Neural progenitor cell (in vitro differentiated cells): Measurements from ENCODE around the gene MCRS1. TPM values are rescaled to one million over a fixed set of nuclear protein-coding genes. Genes with fewer than 3 reads are reported as not detected.

ENCODE experiments used
- DNase-seq: peaks from one replicate; pipeline ENCODE4 v3.0.0-alpha.2; 2016; ENCODE audit warnings: low spot score
- H2AFZ ChIP-seq: fragments of 200-600 bp; sonication (generic); replicated peaks from 2 replicates; pipeline ENCODE4 v1.6.1; 2016; ENCODE audit warnings: antibody characterized with exemption
- H3F3A ChIP-seq: fragments of 200-600 bp; sonication (generic); 2 replicates; pipeline ENCODE4 v1.6.1; 2016; ENCODE audit warnings: antibody characterized with exemption, low read depth
- H3K27ac ChIP-seq: fragments of 200-600 bp; sonication (generic); 2 replicates; pipeline ENCODE4 v1.5.1; 2016; ENCODE audit warnings: mild to moderate bottlenecking
- H3K27me3 ChIP-seq: fragments of 200-600 bp; sonication (generic); 2 replicates; pipeline ENCODE4 v1.6.1; 2016; ENCODE audit warnings: mild to moderate bottlenecking, moderate library complexity
- H3K36me3 ChIP-seq: fragments of 200-600 bp; sonication (generic); 2 replicates; pipeline ENCODE4 v1.5.1; 2016
- H3K4me1 ChIP-seq: fragments of 200-600 bp; sonication (generic); 2 replicates; pipeline ENCODE4 v1.6.1; 2016; ENCODE audit warnings: mixed run types
- H3K4me2 ChIP-seq: fragments of 200-600 bp; sonication (generic); 2 replicates; pipeline ENCODE4 v1.6.1; 2016
- H3K4me3 ChIP-seq: fragments of 200-600 bp; sonication (generic); 2 replicates; pipeline ENCODE4 v1.5.1; 2016
- H3K79me2 ChIP-seq: fragments of 200-600 bp; sonication (generic); 2 replicates; pipeline ENCODE4 v1.6.1; 2016; ENCODE audit warnings: low read depth
- H3K9ac ChIP-seq: fragments of 200-600 bp; sonication (generic); 2 replicates; pipeline ENCODE4 v1.6.1; 2016
- H3K9me3 ChIP-seq: fragments of 200-600 bp; sonication (generic); 2 replicates; pipeline ENCODE4 v1.5.1; 2016; ENCODE audit warnings: low read depth
- H4K20me1 ChIP-seq: fragments of 200-600 bp; sonication (generic); 2 replicates; pipeline ENCODE4 v1.6.1; 2016; ENCODE audit warnings: low read depth
- H3K27ac Mint-ChIP-seq: 3 replicates; pipeline ENCODE4 v1.8.0; 2021; ENCODE audit warnings: mixed read lengths
- H3K27me3 Mint-ChIP-seq: 2 replicates; pipeline ENCODE4 v1.8.0; 2022; ENCODE audit warnings: low read depth, mild to moderate bottlenecking, inconsistent platforms, moderate library complexity, mixed read lengths; ENCODE audit not compliant: insufficient read depth
- H3K36me3 Mint-ChIP-seq: 3 replicates; pipeline ENCODE4 v1.8.0; 2021; ENCODE audit warnings: mixed read lengths
- H3K4me1 Mint-ChIP-seq: 3 replicates; pipeline ENCODE4 v1.8.0; 2021; ENCODE audit warnings: mixed read lengths
- H3K4me3 Mint-ChIP-seq: 3 replicates; pipeline ENCODE4 v1.8.0; 2021; ENCODE audit warnings: mild to moderate bottlenecking, moderate library complexity, mixed read lengths
- H3K9me3 Mint-ChIP-seq: 3 replicates; pipeline ENCODE4 v1.8.0; 2020; ENCODE audit warnings: mixed read lengths
- CTCF ChIP-seq: fragments of 200-600 bp; sonication (generic); IDR thresholded peaks from 2 replicates; pipeline ENCODE4 v1.5.1; 2017; ENCODE audit warnings: antibody characterized with exemption, mild to moderate bottlenecking
- EZH2 ChIP-seq: fragments of 200-600 bp; sonication (generic); IDR thresholded peaks from 2 replicates; pipeline ENCODE4 v1.6.1; 2017; ENCODE audit warnings: antibody characterized with exemption, mild to moderate bottlenecking, moderate library complexity
- EZH2phosphoT487 ChIP-seq: fragments of 200-600 bp; sonication (generic); IDR thresholded peaks from 2 replicates; pipeline ENCODE4 v1.6.1; 2017; ENCODE audit warnings: antibody characterized with exemption
- total RNA-seq: library from RNA; depleted of rRNA; stranded (reverse); fragments of >200 nt; gene quantifications from 2 replicates; pipeline ENCODE4 v1.2.3, GENCODE V29; 2015; ENCODE audit warnings: low replicate concordance

MCRS1 gene
- total RNA-seq, 1 donor from 2014 or later, result 62.4 TPM

DNA sequence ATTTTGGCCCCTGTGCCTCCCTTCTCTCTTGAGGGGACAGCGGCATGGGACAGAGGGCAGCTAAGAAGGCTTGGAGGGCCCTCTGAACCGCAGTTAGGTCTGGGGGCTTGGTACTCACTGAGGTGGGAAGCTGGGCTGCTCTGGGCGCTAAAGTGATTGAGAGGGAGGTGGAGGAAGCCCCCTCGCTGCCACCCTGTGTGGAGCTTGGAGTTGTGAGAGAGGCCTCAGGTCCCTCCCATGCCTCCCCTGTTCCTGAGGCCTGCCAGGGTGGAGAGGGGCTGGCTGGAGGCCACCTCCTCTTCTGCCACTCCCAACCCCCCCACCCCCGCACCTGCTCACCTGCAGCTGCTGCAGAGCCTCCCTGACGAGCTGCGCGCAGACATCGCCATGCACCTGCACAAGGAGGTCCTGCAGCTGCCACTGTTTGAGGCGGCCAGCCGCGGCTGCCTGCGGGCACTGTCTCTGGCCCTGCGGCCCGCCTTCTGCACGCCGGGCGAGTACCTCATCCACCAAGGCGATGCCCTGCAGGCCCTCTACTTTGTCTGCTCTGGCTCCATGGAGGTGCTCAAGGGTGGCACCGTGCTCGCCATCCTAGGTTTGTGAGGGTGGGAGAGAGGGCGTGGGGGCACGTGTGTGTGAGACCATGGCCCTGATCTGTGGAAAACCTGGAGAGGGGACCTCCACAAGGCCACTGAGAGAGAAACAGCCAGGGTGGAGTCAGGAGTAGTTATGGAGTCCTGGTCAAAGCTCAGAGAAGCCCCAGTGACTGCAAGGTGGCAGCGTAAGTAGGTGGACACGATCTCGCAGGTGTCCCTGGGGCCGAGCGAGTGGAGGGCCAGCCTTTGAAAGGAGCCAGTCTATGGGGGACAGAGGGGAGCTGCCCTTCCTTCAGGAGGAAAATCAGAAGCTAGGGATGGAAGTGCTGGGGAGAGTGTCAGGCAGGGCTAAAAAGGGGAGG lies 17.9 kb downstream of the MCRS1 start:
- Mint-ChIP-seq H3K4me1 (peaks cover 17% of the 10 kb centered on the region), H3K36me3 (peaks cover under 1% of the 10 kb centered on the region), H3K27ac (no peak overlapping the region), H3K4me3 (no peak overlapping the region), H3K27me3 (peaks cover 20% of the 10 kb centered on the region), H3K9me3 (peaks cover 1% of the 10 kb centered on the region)
- Histone ChIP-seq H3K4me2 (no peak overlapping the region), H3K4me1 (peaks cover 8% of the 10 kb centered on the region), H4K20me1 (no peaks in the 10 kb centered on the region), H3K27me3 (peaks cover 79% of the 10 kb centered on the region), H2AFZ (peak overlapping the region; percentile 99), H3K9ac (no peak overlapping the region), H3K36me3 (no peaks in the 10 kb centered on the region), H3K79me2 (no peaks in the 10 kb centered on the region), H3F3A (peaks cover 6% of the 10 kb centered on the region), H3K4me3 (no peak overlapping the region), H3K27ac (no peak overlapping the region), H3K9me3 (no peaks in the 10 kb centered on the region)
- no peak for DNase-seq
- TF ChIP-seq EZH2phosphoT487, result no peak
- no peak for TF ChIP-seq CTCF
- no peak for TF ChIP-seq EZH2

- H3K9ac ChIP-seq, result no peak overlapping the region
- H3K4me1 ChIP-seq, result peaks cover 11% of the 10 kb centered on the region
- TF ChIP-seq EZH2 (peak; percentile 42), CTCF (peak; percentile 56), EZH2phosphoT487 (peak; percentile 26)
- H3K9me3 ChIP-seq, result no peaks in the 10 kb centered on the region
- H3K27ac ChIP-seq, result no peak overlapping the region
- H3K4me3 ChIP-seq, result peak overlapping the region; percentile 29
- Mint-ChIP-seq H3K4me3 (no peak overlapping the region), H3K27me3 (peaks cover 25% of the 10 kb centered on the region), H3K4me1 (peaks cover 19% of the 10 kb centered on the region), H3K27ac (no peak overlapping the region), H3K9me3 (peaks cover 2% of the 10 kb centered on the region), H3K36me3 (peaks cover 2% of the 10 kb centered on the region)
- H4K20me1 ChIP-seq, result no peaks in the 10 kb centered on the region
- DNase-seq, result peak; percentile 75
- peaks cover 88% of the 10 kb centered on the region for H3K27me3 ChIP-seq
- peak overlapping the region; percentile 99 for H2AFZ ChIP-seq
- H3K36me3 ChIP-seq, result no peaks in the 10 kb centered on the region
- no peaks in the 10 kb centered on the region for H3K79me2 ChIP-seq
- H3F3A ChIP-seq, result peaks cover 6% of the 10 kb centered on the region
- H3K4me2 ChIP-seq, result peak overlapping the region; percentile 70
Measured at GRCh38 chr12:49548822-49549648, 18.9 kb downstream of the MCRS1 start.

DNA sequence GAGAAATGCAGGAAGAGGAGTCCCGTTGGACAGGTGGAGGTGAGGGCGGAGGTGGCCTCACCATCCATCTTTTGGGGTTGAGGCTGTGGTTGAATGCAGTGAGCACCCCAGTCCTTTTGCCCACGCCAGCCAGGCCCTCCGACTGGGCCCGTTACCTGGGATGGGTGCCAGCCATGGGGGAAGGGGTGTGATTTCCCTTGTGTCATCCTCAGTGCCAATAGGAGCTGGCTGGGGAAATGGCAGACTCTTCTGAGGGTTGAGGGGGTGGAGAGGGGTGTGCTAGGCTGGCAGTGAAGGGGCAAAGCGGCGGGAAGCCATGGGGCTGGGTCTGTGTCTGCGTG lies 19.5 kb downstream of the MCRS1 start:
- Histone ChIP-seq H3K4me1 (peaks cover 14% of the 10 kb centered on the region), H3K79me2 (no peaks in the 10 kb centered on the region), H3K36me3 (no peaks in the 10 kb centered on the region), H3K9me3 (no peaks in the 10 kb centered on the region), H3K27me3 (peaks cover 94% of the 10 kb centered on the region), H2AFZ (peak overlapping the region; percentile 99), H3K4me3 (peak overlapping the region; percentile 29), H3F3A (peaks cover 6% of the 10 kb centered on the region), H4K20me1 (no peaks in the 10 kb centered on the region), H3K4me2 (peak overlapping the region; percentile 70), H3K9ac (no peak overlapping the region), H3K27ac (no peak overlapping the region)
- no peak for DNase-seq
- TF ChIP-seq CTCF, result no peak
- TF ChIP-seq EZH2phosphoT487, result no peak
- no peak for TF ChIP-seq EZH2
- Mint-ChIP-seq H3K4me1 (peaks cover 22% of the 10 kb centered on the region), H3K27ac (no peak overlapping the region), H3K9me3 (peaks cover 2% of the 10 kb centered on the region), H3K27me3 (peaks cover 28% of the 10 kb centered on the region), H3K36me3 (peaks cover 2% of the 10 kb centered on the region), H3K4me3 (no peak overlapping the region)
